SK-N-SH (cell line): Measurements from ENCODE around the gene ADPRHL1. TPM values are rescaled to one million over a fixed set of nuclear protein-coding genes. Genes with fewer than 3 reads are reported as not detected.

Source experiments
- CTCF ChIA-PET: fragments of 300-600, 350-600 bp; formaldehyde crosslinking; extraction: SDS; loops from one replicate; lab custom pipeline; 2021; lab: Yijun Ruan, JAX
- POLR2A ChIA-PET: fragments of 350-600 bp; sonication (Branson Sonifier 250); formaldehyde crosslinking; extraction: SDS; loops from one replicate; lab custom pipeline; 2020; ENCODE audit warnings: antibody characterized with exemption, inconsistent platforms; lab: Yijun Ruan, JAX
- DNase-seq: peaks from one replicate; pipeline ENCODE4 v3.0.0; 2012
- H2AFZ ChIP-seq: fragments of 200-600 bp; sonication (generic); 2 replicates; pipeline ENCODE4 v1.8.1; 2016; ENCODE audit warnings: antibody characterized with exemption, mild to moderate bottlenecking, low read depth
- H3F3A ChIP-seq: fragments of 200-600 bp; sonication (generic); replicated peaks from 2 replicates; pipeline ENCODE3; 2016; ENCODE audit warnings: antibody characterized with exemption, mild to moderate bottlenecking; ENCODE audit not compliant: insufficient read depth
- H3K27ac ChIP-seq, 2 experiments: fragments of 200-500 bp in 1 of 2; fragments of 200-600 bp in 1 of 2; sonication (Bioruptor generic) in 1 of 2; sonication (generic), shearing (Covaris generic) in 1 of 2; 2 replicates each; pipeline versions ENCODE4 v1.5.1 to v1.6.1; 2014 to 2016; ENCODE audit warnings: low read depth in 2 of 2, inconsistent platforms in 1 of 2, low read length in 1 of 2, mild to moderate bottlenecking in 1 of 2, mixed read lengths in 1 of 2
- H3K27me3 ChIP-seq: fragments of 200-600 bp; sonication (generic), shearing (Covaris generic); 2 replicates; pipeline ENCODE4 v1.6.1; 2016; ENCODE audit warnings: mixed run types; ENCODE audit not compliant: insufficient read depth
- H3K36me3 ChIP-seq, 2 experiments: fragments of 200-500 bp in 1 of 2; fragments of 200-600 bp in 1 of 2; sonication (Bioruptor generic) in 1 of 2; sonication (generic) in 1 of 2; replicated peaks in 1 of 2; 2 replicates each; pipeline versions ENCODE3 to v1.5.1; 2014 to 2016; ENCODE audit warnings: low read length in 1 of 2, mild to moderate bottlenecking in 1 of 2; ENCODE audit not compliant: insufficient read depth in 2 of 2, control insufficient read depth in 1 of 2
- H3K4me1 ChIP-seq, 2 experiments: fragments of 200-500 bp in 1 of 2; fragments of 200-600 bp in 1 of 2; sonication (Bioruptor generic) in 1 of 2; sonication (generic), shearing (Covaris generic) in 1 of 2; 2 replicates each; pipeline versions ENCODE4 v1.5.1 to v1.6.1; 2014 to 2016; ENCODE audit warnings: low read depth in 1 of 2, low read length in 1 of 2, mixed run types in 1 of 2; ENCODE audit not compliant: insufficient read depth in 2 of 2, control insufficient read depth in 1 of 2
- H3K4me2 ChIP-seq: fragments of 200-600 bp; sonication (generic), shearing (Covaris generic); 2 replicates; pipeline ENCODE4 v1.6.1; 2017; ENCODE audit warnings: mixed run types
- H3K4me3 ChIP-seq, 2 experiments: fragments of 200-500 bp in 1 of 2; fragments of 200-600 bp in 1 of 2; sonication (Bioruptor generic) in 1 of 2; sonication (generic), shearing (Covaris generic) in 1 of 2; 2 replicates each; pipeline versions ENCODE4 v1.5.1 to v1.8.1; 2014 to 2016; ENCODE audit warnings: low read depth in 2 of 2, inconsistent platforms in 1 of 2, low read length in 1 of 2, mild to moderate bottlenecking in 1 of 2, mixed read lengths in 1 of 2, moderate library complexity in 1 of 2
- H3K79me2 ChIP-seq: fragments of 200-600 bp; sonication (generic); 2 replicates; pipeline ENCODE4 v1.8.1; 2017; ENCODE audit warnings: mild to moderate bottlenecking; ENCODE audit not compliant: insufficient read depth
- H3K9ac ChIP-seq: fragments of 200-600 bp; sonication (generic); 2 replicates; pipeline ENCODE4 v1.6.1; 2017; ENCODE audit warnings: mixed run types
- H3K9me2 ChIP-seq: fragments of 200-600 bp; sonication (generic); 2 replicates; pipeline ENCODE4 v1.6.1; 2017; ENCODE audit warnings: mixed run types
- H3K9me3 ChIP-seq: fragments of 200-600 bp; sonication (generic); 2 replicates; pipeline ENCODE4 v1.6.1; 2017; ENCODE audit warnings: mixed run types, mild to moderate bottlenecking, moderate library complexity
- H4K20me1 ChIP-seq: fragments of 200-600 bp; sonication (generic); 2 replicates; pipeline ENCODE4 v1.6.1; 2017; ENCODE audit warnings: mild to moderate bottlenecking, mixed run types; ENCODE audit not compliant: insufficient read depth
- ELF1 ChIP-seq: IDR thresholded peaks from 2 replicates; pipeline ENCODE4 v1.4.0; 2012
- EP300 ChIP-seq, 2 experiments: IDR thresholded peaks; 2 replicates each; pipeline versions ENCODE4 v1.4.0 to v1.6.1; 2012; ENCODE audit warnings: borderline replicate concordance in 1 of 2, low read depth in 1 of 2, low read length in 1 of 2
- EZH2phosphoT487 ChIP-seq: fragments of 200-600 bp; sonication (generic); IDR thresholded peaks from 2 replicates; pipeline ENCODE4 v1.6.1; 2017; ENCODE audit warnings: low read depth, mixed run types, mild to moderate bottlenecking, antibody characterized with exemption, moderate library complexity, borderline replicate concordance
- FOSL2 ChIP-seq: IDR thresholded peaks from 2 replicates; pipeline ENCODE4 v1.4.0; 2012; ENCODE audit warnings: low read depth, mild to moderate bottlenecking, moderate library complexity, borderline replicate concordance
- GABPA ChIP-seq: IDR thresholded peaks from 2 replicates; pipeline ENCODE4 v1.4.0; 2012; ENCODE audit warnings: low read depth, mild to moderate bottlenecking
- GATA2 ChIP-seq: sonication (generic); formaldehyde crosslinking; IDR thresholded peaks from 2 replicates; pipeline ENCODE4 v1.5.0; 2020; ENCODE audit warnings: mild to moderate bottlenecking, missing genetic modification reagents
- JUND ChIP-seq: IDR thresholded peaks from 2 replicates; pipeline ENCODE4 v1.4.0; 2012
- MXI1 ChIP-seq: IDR thresholded peaks from 2 replicates; pipeline ENCODE4 v1.6.1; 2012; ENCODE audit warnings: mild to moderate bottlenecking, low read depth, low read length, improper control_type of control experiment
- POLR2AphosphoS5 ChIP-seq: IDR thresholded peaks from 2 replicates; pipeline ENCODE4 v1.6.1; 2012; ENCODE audit warnings: low read depth, low read length
- RAD21 ChIP-seq: IDR thresholded peaks from 2 replicates; pipeline ENCODE4 v1.6.1; 2012; ENCODE audit warnings: mild to moderate bottlenecking, low read length
- RCOR1 ChIP-seq: fragments of 150-350 bp; IDR thresholded peaks from 2 replicates; pipeline ENCODE4 v1.6.1; 2017; ENCODE audit warnings: antibody characterized with exemption, low read length
- TEAD4 ChIP-seq: IDR thresholded peaks from 2 replicates; pipeline ENCODE4 v1.4.0; 2012; ENCODE audit warnings: mild to moderate bottlenecking, borderline replicate concordance; ENCODE audit not compliant: insufficient read depth
- YY1 ChIP-seq: IDR thresholded peaks from 2 replicates; pipeline ENCODE4 v1.4.0; 2012; ENCODE audit warnings: low read depth, mild to moderate bottlenecking
- WGBS: methylation state at CpG from one replicate; pipeline ENCODE4 v1.1.6; 2017; ENCODE audit warnings: low lambda C conversion rate; 5-methylcytosine and 5-hydroxymethylcytosine counted together
- polyA plus RNA-seq, 3 experiments: library from polyadenylated mRNA; depleted of rRNA; stranded (reverse); fragments of >200 nt; gene quantifications; 2 replicates each; pipeline ENCODE4 v1.2.3, GENCODE V29; 2012
- TF ChIP-seq, protein P1 (sequence below): fragments of 150-350 bp; IDR thresholded peaks from 2 replicates; pipeline ENCODE4 v1.6.1; 2017; ENCODE audit warnings: antibody characterized with exemption, low read length, low read depth, borderline replicate concordance
- TF ChIP-seq, protein P2 (sequence below): IDR thresholded peaks from 2 replicates; pipeline ENCODE4 v1.4.0; 2012; ENCODE audit warnings: low read depth, borderline replicate concordance
- TF ChIP-seq, protein P3 (sequence below): IDR thresholded peaks from 2 replicates; pipeline ENCODE4 v1.4.0; 2012; ENCODE audit warnings: low read depth
- TF ChIP-seq, protein P4 (sequence below): IDR thresholded peaks from 2 replicates; pipeline ENCODE4 v1.6.1; 2012; ENCODE audit warnings: mild to moderate bottlenecking, low read depth, low read length, moderate library complexity

The ADPRHL1 gene
- polyA plus RNA-seq, 1 of the 3 experiments (the other 2 are of a cell fraction) = 1.0 TPM

DNA sequence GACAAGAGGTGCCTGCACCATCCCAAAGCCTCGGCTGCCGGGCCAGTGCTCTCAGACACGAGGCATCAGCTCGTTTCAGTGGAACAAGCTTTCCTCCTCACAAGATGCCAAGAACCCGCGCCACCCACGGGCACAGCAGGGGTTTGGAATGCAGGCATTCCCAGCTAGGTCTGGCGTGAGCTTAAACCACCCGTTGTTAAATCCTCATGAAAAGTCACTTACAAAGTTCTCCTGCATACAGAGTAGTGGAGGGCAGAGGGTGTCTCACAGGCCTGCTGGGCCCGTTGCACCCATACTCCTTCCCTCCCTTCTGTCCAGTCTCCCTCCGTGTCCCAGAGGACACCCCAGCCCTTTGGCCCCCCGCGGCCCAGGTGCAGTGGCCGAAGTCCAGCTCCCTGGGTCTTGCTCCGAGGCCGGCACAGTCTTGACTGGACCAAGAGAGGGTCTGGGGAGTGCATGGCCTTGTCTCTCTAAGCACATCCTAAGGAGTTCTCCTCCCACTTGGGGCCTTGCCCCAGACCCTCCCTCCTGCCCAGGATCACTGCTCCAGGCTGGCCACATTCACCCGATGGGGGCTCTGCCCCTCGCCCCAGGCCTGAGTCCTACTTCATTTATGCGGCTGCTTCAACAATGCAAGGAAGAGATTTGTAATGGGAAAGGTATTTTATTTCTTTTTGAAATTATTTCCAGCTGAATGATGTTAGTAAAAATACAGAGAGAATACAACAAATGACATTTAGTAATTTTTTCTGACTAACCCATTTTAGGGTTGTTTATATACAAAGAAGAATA lies 54.1 kb downstream of the ADPRHL1 start:
- peak overlapping the region; percentile 47; the same call in 1 of the 2 replicates for H3K4me2 ChIP-seq

DNA sequence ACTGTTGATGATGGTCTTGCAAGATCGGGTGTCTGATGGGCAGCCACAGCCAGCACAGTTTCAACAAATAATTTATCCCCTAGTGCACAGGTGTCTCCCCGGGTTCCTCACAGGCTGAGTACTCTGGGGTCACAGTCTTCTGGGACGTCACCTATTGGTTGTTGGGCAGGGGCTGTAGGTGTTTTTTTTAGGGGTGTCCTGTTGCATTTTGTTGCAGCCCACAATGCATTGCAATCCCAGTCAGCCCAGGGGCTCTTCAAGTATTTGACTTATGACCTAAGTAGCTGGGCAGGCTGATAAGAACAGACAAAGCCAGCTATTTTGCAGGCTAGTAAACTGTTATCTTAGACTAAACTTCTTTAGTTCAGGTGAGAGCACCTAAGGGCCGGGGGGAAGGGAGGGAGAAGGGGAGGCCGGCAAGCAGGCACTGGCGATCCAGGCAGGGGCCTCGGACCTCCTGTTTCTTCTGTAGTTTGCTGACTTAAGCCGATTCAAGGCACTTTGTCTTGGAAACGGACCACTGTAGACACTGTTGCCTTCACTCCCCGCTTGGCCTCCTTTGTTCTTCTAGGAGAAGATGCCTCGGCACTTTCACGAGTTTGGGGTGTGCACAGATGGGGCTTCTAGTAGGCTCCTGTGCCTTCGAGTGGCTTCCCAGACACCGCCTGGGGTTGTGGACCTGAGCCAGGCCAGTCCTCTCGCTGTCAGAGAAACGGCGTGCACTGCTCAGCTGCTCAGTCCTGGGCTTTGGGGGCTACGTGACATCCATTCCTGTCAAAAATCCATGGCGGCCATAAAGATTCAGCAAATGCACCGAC lies 55.5 kb downstream of the ADPRHL1 start:
- ChIA-PET CTCF (no interaction called here), POLR2A (no interaction called here)
- Histone ChIP-seq H3F3A (no peaks in the 10 kb centered on the region), H3K4me3 (no peak overlapping the region), H4K20me1 (no peaks in the 10 kb centered on the region), H3K27me3 (no peaks in the 10 kb centered on the region), H3K27ac (no peak overlapping the region), H3K36me3 (no peaks in the 10 kb centered on the region), H3K9ac (no peak overlapping the region), H3K4me1 (peaks cover 7 to 9% of the 10 kb centered on the region in 2 experiments; a peak in 3 of 4 replicates), H3K79me2 (no peaks in the 10 kb centered on the region), H2AFZ (no peak overlapping the region), H3K4me2 (no peak overlapping the region), H3K9me3 (no peaks in the 10 kb centered on the region), H3K9me2 (no peaks in the 10 kb centered on the region)
- peak; percentile 1 for DNase-seq
- 84% methylated on average over 19 of the region's 20 CpGs for WGBS
- TF ChIP-seq YY1 (no peak), RAD21 (no peak), EP300 (IDR thresholded peaks at IDR 0.05; ENCODE audit: borderline replicate concordance in 1 of 2, low read depth in 1 of 2, low read length in 1 of 2) (no peak), ELF1 (no peak), FOSL2 (no peak), TEAD4 (no peak), RCOR1 (no peak), GABPA (no peak), EZH2phosphoT487 (no peak), GATA2 (CRISPR knock-in tag) (no peak), JUND (no peak)
- TF ChIP-seq, protein P1, sequence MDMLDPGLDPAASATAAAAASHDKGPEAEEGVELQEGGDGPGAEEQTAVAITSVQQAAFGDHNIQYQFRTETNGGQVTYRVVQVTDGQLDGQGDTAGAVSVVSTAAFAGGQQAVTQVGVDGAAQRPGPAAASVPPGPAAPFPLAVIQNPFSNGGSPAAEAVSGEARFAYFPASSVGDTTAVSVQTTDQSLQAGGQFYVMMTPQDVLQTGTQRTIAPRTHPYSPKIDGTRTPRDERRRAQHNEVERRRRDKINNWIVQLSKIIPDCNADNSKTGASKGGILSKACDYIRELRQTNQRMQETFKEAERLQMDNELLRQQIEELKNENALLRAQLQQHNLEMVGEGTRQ = no peak
- TF ChIP-seq, protein P2, sequence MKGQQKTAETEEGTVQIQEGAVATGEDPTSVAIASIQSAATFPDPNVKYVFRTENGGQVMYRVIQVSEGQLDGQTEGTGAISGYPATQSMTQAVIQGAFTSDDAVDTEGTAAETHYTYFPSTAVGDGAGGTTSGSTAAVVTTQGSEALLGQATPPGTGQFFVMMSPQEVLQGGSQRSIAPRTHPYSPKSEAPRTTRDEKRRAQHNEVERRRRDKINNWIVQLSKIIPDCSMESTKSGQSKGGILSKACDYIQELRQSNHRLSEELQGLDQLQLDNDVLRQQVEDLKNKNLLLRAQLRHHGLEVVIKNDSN = no peak
- TF ChIP-seq, protein P3, sequence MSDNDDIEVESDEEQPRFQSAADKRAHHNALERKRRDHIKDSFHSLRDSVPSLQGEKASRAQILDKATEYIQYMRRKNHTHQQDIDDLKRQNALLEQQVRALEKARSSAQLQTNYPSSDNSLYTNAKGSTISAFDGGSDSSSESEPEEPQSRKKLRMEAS = no peak
- TF ChIP-seq, protein P4, sequence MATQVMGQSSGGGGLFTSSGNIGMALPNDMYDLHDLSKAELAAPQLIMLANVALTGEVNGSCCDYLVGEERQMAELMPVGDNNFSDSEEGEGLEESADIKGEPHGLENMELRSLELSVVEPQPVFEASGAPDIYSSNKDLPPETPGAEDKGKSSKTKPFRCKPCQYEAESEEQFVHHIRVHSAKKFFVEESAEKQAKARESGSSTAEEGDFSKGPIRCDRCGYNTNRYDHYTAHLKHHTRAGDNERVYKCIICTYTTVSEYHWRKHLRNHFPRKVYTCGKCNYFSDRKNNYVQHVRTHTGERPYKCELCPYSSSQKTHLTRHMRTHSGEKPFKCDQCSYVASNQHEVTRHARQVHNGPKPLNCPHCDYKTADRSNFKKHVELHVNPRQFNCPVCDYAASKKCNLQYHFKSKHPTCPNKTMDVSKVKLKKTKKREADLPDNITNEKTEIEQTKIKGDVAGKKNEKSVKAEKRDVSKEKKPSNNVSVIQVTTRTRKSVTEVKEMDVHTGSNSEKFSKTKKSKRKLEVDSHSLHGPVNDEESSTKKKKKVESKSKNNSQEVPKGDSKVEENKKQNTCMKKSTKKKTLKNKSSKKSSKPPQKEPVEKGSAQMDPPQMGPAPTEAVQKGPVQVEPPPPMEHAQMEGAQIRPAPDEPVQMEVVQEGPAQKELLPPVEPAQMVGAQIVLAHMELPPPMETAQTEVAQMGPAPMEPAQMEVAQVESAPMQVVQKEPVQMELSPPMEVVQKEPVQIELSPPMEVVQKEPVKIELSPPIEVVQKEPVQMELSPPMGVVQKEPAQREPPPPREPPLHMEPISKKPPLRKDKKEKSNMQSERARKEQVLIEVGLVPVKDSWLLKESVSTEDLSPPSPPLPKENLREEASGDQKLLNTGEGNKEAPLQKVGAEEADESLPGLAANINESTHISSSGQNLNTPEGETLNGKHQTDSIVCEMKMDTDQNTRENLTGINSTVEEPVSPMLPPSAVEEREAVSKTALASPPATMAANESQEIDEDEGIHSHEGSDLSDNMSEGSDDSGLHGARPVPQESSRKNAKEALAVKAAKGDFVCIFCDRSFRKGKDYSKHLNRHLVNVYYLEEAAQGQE = no peak

More for the DNA sequence above, 54.1 kb downstream of the ADPRHL1 start:
- POLR2A ChIA-PET = no interaction called here
- no peak overlapping the region for H3K27ac ChIP-seq
- 0 out of 2 replicates have a peak overlapping the region, but pooled peaks have one; percentile 16 for H2AFZ ChIP-seq
- H3K9me2 ChIP-seq = no peaks in the 10 kb centered on the region
- H3K4me3 ChIP-seq = no peak overlapping the region
- 76% methylated on average over 17 of the region's 19 CpGs for WGBS
- H4K20me1 ChIP-seq = no peaks in the 10 kb centered on the region
- H3K9me3 ChIP-seq = no peaks in the 10 kb centered on the region
- H3K4me1 ChIP-seq = peaks cover 2 to 7% of the 10 kb centered on the region in 2 experiments; a peak in 3 of 4 replicates
- no peak for TF ChIP-seq MXI1
- no peak for TF ChIP-seq YY1
- TF ChIP-seq, protein P3 = no peak
- TF ChIP-seq, protein P2 = no peak
- no peak for TF ChIP-seq POLR2AphosphoS5
- H3K36me3 ChIP-seq = no peaks in the 10 kb centered on the region
- no peak for DNase-seq
- no peaks in the 10 kb centered on the region for H3K27me3 ChIP-seq
- no peak overlapping the region for H3K9ac ChIP-seq
- no peaks in the 10 kb centered on the region for H3F3A ChIP-seq
- no peaks in the 10 kb centered on the region for H3K79me2 ChIP-seq
- CTCF ChIA-PET = no interaction called here
